Activated T-helper 1 cell treated with anti-CD3 and anti-CD28 coated beads, Interleukin-2, amount 50 U/mL, for 16 hours (primary cell): ENCODE measurements around the gene RRP1B.
"Not testable (repeated sequence)": the region's sequence is repeated elsewhere in the genome, so short reads cannot be mapped to it uniquely, and the experiment has no call there.

Source experiments
- DNase-seq, 2 donors: peaks; one replicate each; pipeline ENCODE4 v3.0.0-alpha.2; 2020; ENCODE audit warnings: low read depth in 1 of 2, low spot score in 1 of 2

RRP1B gene

DNA sequence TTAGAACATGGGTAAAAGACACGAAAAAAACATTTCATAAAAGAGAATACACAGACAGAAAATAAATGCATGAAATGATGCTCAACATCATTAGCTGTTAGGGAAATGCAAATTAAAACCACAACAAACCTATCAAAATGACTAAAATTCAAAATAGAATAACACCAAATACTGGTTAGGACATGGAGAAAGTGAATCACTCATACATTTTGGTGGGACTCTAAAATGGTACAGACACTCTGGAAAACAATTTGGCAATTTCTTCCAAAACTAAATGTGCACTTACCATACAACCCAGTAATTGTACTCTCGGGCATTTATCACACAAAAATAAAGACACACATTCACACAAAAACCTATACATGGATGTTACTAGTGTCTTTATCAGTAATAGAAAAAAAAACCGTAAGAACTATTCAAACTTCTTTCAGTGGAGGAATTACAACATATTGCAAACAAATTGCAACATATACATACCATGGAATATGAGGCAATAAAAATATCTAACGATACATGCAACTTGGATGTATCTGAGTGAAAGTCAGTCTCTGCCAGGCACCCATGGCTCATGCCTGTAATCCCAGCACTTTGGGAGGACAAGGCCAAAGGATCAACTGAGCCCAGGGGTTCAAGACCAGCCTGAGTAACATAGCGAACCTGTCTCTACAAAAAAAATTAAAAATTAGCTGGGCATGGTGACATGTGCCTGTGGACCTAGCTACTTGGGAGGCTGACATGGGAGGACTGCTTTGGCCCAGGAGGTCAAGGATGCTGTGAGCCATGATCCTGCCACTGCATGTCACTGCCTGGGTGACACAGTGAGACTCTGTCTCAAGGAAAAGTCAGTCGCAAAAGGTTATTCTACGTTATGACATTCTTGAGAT is 19.6 kb upstream of the RRP1B start:
- no peak for DNase-seq

DNA sequence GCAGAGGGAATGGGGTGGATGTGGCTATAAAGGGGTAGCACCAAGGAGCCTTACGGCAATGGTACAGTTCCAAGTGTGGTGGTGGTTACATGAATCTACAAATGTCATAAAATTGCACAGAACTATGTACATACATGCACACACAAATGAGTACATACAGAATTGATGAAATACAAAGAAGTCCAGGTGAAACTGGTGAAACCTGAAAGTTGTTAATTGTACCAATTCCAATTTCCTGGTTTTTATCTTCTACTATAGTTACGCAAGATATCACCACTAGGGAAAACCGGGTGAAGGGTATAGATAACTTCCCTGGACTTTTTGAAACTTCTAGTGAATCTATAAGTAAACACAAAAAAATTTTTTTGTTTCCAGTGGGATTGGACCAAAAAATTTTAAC is 19.0 kb upstream of the RRP1B start:
- no peak for DNase-seq

DNA sequence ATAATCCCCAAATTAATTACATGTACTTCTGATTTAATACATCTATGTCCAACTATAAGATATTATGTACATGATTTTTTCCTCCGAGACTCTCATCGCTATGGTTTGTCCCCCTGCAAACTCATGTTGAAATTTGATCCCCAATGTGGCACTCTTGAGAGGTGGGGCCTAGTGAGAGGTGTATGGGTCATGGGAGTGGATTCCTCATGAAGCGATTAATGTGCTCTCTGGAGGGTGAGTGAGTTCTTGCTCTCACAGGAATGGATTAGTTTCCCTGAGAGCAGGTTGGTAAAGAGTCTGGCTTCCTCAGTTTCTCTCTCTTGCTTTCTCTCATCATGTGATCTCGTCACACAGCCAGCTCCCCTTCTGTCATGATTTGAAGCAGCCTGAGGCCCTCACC is 16.2 kb upstream of the RRP1B start:
- no peak for DNase-seq

DNA sequence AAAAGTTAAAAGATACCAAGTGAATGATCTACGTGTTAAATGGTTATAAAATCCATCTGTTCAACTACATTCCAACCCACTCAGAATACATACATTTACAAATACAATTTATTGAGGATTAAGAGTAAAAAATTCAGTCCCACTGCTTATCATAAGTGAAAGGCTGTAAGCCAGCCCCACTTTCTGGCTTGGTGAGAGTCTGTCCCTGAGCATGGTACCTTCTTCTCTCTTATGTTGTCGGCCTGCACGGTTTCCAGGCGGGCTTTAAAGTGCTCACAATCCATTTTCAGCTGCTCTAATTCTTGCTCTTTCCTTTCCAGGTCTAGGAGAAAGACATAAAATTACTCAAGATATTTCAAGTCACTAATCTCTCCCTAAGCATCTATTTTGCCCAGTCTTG is 15.3 kb upstream of the RRP1B start:
- DNase-seq: no peak

DNA sequence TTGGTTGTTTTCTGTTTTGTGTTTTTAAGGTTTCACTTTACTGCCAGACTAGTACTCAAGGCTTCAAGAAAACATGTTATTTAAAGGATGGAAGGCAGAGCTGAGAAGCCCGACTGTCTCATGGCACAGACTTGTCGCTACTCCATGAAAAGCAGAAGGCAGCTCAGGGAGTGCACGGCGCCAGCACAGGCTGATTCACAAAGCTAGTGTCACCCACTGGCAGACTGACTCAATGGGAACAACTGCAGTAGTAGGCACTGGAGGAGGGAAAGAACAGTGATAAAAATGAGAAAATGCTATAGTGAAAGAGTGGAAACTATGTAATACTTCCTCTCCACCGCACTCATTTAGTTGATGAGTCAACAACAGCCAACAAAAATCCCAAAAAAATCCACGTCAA is 14.8 kb upstream of the RRP1B start:
- DNase-seq: no peak

DNA sequence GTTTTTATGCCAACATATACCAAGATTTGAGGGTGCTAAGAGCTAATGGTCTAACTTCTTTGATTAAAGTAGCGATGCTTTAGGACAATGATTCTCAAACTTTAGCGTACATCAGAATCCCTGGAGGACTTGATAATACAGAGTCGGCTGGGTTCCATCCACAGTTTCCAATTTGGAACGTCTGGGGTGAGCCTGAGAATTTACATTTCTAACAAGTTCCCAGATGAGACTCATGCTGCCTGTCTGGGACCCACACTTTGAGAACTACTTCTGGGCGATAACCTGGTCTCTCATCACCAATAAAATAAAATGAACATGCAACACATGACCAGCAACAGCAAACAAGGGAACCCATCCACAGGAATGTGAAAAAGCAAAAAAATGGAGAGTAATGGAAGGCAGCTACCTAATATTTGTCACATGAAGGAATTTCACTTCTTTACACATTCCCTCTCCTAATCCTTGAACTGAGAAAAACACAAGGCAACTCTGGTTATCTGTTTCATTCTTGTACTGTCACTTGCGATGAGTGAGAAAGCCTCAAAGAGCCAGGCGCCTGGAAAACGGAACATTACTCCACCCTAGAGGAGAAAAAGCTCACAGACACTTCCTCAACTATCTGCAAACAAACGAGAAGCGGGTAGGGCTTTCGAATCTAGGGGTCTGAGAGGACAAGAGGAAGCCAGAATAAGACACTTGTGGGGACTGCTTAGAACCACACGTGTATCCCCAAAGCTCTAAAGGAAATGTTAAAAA is 14.0 kb upstream of the RRP1B start:
- DNase-seq: no peak

DNA sequence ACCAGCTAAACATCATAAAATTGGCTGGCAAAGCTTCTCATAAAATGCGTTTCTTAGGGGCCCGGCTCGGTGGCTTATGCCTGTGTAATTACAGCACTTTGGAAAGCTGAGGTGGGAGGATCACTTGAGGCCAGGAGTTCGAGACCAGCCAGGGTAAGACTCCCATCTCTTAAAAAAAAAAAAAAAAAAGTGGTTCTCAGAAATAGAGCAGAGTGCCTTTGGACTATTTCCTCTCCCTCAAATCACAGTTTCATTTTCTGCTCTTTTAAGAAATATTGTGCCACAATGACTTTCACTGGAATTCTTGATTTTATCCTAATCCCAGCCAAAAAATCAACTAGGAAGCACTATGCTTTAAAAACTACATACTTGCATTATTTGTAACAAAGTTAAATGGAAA is 13.4 kb upstream of the RRP1B start:
- DNase-seq: no peak

DNA sequence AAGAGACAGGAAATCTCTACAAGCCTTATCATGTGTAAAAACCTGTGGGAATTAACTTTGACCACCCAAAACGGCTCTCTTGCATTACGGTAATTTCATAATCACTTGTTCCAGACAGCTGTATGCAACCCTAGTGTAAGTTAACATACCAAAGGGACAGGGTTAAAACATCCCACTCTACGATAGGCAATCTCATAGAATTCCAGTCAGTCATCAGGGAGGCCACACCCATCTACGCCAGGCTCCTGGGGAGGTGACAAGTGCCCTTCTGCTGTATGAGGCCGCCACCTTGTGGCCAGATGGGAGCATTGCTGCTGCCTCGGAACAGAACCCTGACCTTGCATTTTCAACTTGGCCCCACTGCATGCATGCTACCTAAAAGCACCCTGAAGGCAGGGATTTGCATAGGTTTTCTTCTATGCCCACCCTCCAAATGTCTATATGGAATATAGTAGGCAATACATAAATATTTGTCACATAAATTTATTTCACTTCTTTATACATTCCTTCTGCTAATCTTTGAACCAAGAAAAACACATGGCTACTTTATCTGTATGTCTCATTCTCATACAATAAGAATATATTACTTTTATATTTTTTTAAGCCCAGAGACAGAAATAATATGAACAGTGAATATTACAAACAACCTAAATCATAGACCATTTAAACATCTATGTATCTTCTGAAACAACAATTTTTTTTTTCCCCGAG is 12.7 kb upstream of the RRP1B start:
- DNase-seq: peak; percentile 64 to 71

DNA sequence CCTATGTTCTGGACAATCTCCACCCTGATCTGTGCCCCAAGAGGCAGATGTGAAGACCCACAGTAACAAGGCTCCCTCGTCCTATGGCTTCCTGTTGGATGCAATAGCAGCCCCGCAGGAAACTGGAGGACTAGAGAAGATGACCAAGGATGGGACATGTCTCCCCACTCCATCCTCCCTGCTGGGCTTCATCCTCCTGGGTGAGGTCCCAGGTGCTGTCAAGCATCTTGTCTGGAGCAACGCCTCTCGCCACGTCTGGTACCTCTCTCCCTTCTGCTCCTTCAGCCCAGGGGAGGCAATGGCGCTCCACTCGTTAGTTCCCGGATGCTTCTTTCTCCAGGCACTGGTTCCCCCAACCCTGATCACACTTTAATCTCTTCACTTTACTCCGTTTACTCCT is 11.2 kb upstream of the RRP1B start:
- no peak for DNase-seq

DNA sequence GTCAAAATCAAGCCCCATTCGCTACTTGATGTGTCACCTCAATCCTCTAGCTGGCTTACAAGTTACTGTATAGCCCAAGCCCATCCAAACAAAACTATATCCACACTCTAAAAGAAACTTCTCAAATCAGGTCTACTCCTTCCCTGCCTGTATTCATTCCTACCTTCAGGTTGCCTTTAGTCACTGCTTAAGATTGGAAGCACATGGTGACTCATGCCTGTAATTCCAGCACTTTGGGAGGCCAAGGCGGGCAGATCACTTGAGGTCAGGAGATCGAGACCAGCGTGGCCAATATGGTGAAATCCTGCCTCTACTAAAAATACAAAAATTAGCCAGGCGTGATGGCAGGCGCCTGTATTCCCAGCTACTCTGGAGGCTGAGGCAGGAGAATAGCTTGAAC is 7.4 kb upstream of the RRP1B start:
- not testable (repeated sequence) for DNase-seq

DNA sequence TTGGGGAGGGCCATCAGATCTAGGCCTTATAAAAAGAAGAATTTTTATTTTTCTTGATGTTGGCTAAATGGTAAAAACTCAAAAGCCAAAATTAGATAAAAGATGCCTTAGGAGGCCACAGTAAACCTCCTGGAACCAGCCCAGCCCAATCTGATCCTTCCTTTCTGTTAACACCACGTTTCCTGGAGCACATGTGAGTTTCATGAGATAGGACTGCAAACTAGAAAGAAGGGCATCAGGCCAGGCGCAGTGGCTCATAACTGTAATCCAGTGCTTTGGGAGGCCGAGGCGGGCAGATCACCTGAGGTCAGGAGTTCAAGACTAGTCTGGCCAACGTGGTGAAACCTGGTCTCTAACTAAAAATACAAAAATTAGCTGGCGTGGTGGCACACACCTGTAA is 6.7 kb upstream of the RRP1B start:
- DNase-seq: no peak

DNA sequence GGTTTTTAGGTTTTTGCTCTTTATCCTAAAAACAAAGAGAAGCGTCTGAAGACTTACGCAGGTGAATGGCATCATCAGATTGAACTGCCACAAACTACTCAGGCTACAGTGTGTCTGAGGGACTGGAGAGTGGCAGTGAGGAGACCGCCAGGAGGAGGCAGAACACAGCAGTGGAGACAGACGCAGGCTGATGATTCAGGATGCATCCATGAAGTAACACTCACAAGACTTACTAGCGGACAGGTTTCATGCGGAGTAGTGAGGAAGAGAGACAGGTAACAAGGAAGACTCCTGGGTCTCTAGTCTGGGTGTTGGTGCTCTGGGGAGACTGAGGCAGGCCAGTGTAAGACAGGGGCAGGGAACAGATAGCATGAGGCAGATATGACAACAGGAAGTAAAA is 5.7 kb upstream of the RRP1B start:
- no peak for DNase-seq

DNA sequence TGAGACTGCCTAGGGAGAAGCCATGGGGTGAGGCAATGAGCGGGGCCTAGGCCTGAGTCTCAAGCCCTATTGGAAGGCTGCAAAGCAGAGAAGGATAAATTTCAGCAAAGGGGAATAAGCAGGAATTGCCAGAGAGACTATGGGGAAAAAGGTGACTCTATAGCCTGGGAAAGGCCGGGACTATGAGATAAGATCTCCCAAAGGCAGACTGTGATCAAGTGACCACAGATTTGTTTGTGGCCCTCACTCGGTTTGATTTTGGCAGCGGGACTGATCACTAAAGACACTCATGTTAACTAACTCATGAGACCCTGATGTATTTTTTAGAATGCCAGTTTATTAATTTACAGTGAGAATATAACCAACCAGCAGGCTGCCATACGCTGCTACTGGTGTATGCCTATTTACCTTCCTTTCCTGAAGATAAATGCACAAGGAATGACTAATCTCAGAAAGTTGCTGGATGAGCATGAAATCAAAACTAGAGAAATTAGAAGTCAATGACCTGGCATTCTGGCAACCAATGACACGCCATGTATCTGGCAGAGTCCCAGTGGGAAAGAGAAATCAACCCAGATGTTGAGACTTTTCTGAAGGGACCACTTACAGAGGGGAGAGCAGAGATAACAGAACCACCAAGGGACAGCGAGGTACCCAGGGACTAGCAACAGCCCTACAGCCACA is 4.4 kb upstream of the RRP1B start:
- no peak for DNase-seq

DNA sequence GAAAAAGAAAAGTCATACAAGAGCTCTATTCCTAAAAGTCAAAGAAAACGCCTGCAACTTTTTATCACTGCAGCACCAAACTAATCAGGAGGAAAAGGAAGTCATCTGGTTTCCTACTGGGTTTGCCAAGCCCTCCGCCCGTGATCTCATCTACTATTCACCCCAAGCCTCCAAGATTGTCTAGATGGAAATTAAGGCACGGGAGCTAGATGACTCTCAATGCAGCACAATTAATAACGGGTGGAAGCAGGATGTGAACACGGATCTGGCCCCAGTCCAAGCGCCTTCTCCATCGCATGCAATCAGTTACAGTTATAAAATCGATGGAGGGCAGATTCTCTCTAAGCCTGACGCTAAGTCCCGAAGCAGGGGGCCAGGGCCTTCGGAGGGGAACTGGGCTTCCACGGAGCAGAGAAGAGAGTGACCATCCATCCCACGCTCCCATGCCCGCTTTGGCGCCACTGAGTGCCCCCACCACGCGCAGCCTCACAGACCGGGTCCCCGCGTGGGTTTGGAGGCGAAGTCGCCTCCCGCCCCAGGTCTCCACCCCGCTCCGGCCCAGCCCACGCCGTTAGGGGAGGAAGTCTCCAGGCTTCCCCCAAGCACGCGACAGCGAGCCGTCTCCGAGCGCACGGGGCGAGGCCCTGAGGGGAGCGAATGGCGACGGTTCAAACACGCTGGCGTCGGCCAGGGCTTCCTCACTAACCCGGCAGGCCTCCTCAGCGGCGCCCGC is 1.8 kb upstream of the RRP1B start:
- no peak for DNase-seq

DNA sequence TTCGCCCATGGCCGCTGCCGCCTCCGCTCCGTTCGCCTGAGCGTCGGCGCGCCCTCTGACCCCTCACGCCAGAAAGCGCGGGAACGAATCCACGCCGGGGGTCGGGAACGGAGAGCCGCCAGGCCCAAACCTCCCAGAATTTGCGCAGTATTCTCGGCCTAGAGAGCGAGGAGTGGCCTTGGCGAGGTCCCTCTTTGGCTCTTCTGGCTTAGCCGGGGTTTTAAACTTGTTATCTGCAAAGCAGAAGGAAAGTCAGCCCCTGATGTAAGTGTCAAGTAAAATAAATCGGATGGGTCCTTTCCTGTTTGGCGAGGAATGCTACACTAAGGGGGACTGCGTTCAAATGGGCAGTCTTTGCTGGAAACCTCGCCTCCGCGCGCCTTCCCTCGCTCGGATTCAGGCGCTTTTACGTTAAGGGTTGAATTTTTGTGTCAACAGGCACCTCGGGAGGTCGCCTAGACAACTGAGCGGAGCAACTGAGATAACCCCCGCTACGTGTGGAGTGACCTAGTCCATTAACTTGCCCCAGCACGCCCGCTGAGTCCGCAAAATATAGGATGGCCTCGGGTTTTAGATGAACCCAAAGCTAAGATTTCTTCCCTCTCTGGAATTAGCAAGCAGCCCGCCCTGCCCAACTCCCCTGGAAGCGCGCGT is 1.1 kb upstream of the RRP1B start:
- no peak for DNase-seq

DNA sequence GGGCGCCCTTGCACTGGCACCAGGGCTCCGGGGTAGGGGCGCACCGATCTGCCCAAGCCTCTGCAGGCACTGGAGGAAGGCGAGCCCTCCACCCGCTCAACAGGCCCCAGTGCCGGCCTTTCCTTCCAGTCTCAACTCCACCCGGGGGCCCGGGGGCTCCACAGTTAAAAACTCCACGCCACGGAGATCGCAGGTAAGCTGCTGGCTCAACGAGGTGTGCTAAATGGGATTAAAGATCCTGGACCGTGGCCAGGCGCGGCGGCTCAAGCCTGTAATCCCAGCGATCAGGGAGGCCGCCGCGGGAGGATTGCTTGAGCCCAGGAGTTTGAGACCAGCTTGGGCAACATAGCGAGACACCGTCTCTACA is 608 bp upstream of the RRP1B start:
- no peak for DNase-seq

DNA sequence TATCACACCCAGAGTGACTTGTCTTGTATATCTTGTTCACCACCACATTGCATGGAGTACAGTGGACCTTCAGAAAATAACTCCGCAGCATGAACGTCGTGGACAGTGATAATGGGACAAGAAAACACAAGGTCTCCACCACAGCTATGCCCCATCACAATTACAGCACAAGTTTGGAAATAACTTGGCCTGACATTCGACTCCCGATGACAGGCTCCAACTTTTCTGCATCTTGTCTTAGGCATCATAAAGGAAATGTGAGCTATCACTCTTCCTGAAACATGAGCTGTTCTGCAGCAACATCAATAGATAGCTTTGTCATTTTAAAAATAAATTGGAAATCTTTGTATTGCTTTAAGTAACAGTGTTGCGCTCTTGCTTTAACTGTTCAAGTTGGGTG is 2.9 kb downstream of the RRP1B start:
- no peak for DNase-seq

DNA sequence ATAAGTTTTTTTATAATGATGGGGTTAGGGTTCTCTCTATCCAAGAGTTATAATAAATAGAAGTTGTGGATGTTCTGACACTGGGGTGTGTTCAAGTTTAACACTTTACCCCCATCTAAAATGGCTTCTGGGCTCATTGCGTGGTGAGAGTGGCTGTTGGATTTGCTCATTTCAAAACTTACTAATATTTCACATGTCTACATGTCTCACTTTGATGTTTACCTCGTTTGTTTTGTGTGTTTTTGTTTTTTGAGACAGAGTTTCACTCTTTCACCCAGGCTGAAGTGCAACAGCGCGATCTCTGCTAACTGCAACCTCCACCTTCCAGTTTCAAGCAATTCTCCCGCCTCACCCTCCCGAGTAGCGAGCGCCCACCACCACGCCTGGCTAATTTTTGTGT is 3.7 kb downstream of the RRP1B start:
- no peak for DNase-seq

DNA sequence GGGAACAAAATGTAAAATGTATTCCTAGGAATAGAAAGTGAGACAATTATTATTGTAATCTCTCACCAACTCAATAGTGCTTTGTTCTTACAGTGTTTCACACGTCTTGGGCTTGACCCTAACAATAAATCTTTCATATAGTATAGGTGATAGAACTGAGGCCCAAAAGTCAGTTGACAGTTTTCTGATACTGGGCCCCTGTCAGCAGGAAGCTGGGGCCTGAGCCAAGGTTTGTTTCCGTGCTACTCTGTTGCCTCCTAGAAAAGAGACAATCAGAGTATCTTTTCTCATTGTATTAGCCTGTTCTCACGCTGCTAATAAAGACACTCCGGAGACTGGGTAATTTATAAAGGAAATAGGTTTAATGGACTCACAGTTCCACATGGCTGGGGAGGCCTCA is 5.0 kb downstream of the RRP1B start:
- no peak for DNase-seq

DNA sequence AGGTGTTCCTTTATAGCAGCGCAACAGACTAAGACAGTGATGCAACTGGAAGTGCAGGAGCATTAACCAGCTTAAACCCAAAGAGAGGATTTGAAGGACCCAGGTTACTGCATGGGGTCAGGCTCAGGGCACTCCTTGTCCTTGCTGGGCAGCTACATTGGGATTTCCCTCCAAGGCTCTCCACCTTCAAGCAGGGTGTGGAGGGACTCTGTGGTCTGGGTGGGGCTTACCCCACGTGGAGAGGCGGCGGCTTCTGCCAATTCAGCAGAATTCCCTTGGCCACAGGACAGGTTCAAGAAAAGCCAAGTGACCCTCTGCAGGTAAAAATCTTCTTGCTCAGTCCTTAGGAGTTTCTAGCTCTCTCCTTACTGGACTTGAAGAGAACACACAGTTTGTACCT is 6.5 kb downstream of the RRP1B start:
- DNase-seq: no peak
